Lower lobe of right lung (tissue), 2 donors: ENCODE measurements around the gene BCL11A. TPM values are rescaled to one million over a fixed set of nuclear protein-coding genes. Genes with fewer than 3 reads are reported as not detected.

Source experiments
- ATAC-seq, 2 donors: fragments of 200-7000 bp; cut with Tn5 transposase; one replicate each; pipeline ENCODE4 v1.9.1; 2020 to 2022; ENCODE audit warnings: mild to moderate bottlenecking in 2 of 2, moderate library complexity in 2 of 2
- DNase-seq: peaks from one replicate; pipeline ENCODE4 v3.0.0-alpha.2; 2020
- H3K27ac ChIP-seq: fragments of 200-600 bp; one replicate; pipeline ENCODE4 v1.8.0; 2022
- H3K27me3 ChIP-seq: fragments of 200-600 bp; one replicate; pipeline ENCODE4 v1.8.0; 2022; ENCODE audit warnings: low read depth
- H3K36me3 ChIP-seq: fragments of 200-600 bp; one replicate; pipeline ENCODE4 v1.8.0; 2022; ENCODE audit warnings: mild to moderate bottlenecking
- H3K4me1 ChIP-seq: fragments of 200-600 bp; one replicate; pipeline ENCODE4 v1.8.0; 2022
- H3K4me3 ChIP-seq: fragments of 200-600 bp; one replicate; pipeline ENCODE4 v1.8.0; 2022; ENCODE audit warnings: mild to moderate bottlenecking
- H3K9me3 ChIP-seq: fragments of 200-600 bp; one replicate; pipeline ENCODE4 v1.8.0; 2022
- intact Hi-C: fragments of 100-400 bp; cut with DNase I; formaldehyde crosslinking; loops from one replicate; pipeline ENCODE4 v1.11.0; 2022
- total RNA-seq: library from RNA; stranded (reverse); fragmentation: NEBNext Ultra II Directional; extraction: Animal tissue kit (Norgen Biotek cat#: 25700); gene quantifications from one replicate; pipeline ENCODE4 v1.2.1, GENCODE V29; 2021
- TF ChIP-seq, protein P1 (sequence below): fragments of 200-600 bp; IDR thresholded peaks from one replicate; pipeline ENCODE4 v1.8.0; 2022; ENCODE audit warnings: antibody characterized with exemption, mild to moderate bottlenecking
- donor health status: DM: no; HTN: yes; CAD: no; lungs with severe emphysema.

Gene BCL11A
- total RNA-seq, 1 donor from 2014 or later, result 9.7 TPM

- no peaks in the 10 kb centered on the region for H3K4me1 ChIP-seq
- no peak overlapping the region for H3K4me3 ChIP-seq
- intact Hi-C loops, result no loop called here
- no peaks in the 10 kb centered on the region for H3K9me3 ChIP-seq
- TF ChIP-seq, protein P1, sequence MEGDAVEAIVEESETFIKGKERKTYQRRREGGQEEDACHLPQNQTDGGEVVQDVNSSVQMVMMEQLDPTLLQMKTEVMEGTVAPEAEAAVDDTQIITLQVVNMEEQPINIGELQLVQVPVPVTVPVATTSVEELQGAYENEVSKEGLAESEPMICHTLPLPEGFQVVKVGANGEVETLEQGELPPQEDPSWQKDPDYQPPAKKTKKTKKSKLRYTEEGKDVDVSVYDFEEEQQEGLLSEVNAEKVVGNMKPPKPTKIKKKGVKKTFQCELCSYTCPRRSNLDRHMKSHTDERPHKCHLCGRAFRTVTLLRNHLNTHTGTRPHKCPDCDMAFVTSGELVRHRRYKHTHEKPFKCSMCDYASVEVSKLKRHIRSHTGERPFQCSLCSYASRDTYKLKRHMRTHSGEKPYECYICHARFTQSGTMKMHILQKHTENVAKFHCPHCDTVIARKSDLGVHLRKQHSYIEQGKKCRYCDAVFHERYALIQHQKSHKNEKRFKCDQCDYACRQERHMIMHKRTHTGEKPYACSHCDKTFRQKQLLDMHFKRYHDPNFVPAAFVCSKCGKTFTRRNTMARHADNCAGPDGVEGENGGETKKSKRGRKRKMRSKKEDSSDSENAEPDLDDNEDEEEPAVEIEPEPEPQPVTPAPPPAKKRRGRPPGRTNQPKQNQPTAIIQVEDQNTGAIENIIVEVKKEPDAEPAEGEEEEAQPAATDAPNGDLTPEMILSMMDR, result no peak
- no peak for DNase-seq
- H3K36me3 ChIP-seq, result no peaks in the 10 kb centered on the region
- ATAC-seq, result peak; percentile 43 to 48
- H3K27me3 ChIP-seq, result no peaks in the 10 kb centered on the region
- H3K27ac ChIP-seq, result no peak overlapping the region
Measured at GRCh38 chr2:60469536-60470317, 83.7 kb downstream of the BCL11A start.

DNA sequence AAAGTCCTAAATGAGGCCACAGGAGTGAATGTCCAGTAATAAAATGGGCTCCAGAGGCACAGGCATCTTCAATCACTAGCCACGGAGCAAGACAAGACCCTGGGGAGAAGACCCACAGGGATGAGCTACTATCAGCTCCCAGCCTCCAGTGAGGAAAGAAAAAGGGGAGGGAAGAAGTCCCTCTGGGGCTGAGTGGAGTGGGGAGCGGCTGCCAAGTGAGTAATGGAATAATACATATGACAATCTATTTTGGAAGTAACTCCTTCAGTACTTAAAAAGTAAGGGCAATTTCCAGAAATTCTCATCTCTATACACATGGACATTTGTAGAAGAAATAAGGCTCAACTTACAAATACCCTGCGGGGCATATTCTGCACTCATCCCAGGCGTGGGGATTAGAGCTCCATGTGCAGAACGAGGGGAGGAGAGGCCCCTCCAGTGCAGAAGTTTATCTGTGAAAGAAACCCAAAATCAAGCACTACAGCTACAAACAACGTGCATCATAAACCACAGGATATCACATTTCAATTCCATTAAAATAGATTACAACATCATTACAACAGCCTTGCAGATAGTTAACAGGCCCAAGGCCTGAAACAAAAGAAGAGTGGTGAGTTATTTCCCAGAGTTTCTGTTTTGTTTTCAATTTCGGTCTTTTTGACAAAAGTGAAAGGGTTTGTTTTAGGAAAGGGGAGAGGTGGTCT is 84.9 kb downstream of the BCL11A start:
- intact Hi-C loops, result no loop called here
- no peak for DNase-seq

DNA sequence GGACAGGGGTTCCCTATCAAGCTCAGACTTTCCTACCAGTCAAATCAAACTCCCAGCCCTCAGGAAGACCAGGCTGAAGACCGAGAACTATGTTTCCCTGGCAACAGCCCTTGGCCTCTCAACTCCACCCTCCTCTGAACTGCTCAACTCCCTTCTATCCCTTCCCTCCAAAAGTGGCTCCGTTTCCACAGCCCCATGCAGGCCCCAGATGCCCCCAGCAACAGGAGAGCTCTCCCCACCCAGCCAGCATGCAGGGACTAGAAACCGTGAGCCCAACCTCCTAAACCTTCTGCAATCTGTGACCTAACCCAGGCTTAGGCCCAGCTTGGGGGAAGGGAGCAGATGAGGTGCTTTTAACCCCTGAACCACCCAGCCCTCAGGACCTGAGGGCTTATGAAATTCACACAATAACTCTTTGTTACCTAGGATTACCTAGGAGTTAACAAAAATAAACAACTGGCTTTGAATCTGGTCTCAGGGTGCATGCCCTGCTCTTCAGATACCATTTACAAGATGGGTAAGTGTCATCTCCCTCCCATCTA is 87.2 kb downstream of the BCL11A start:
- Histone ChIP-seq H3K27ac (no peak overlapping the region), H3K9me3 (no peaks in the 10 kb centered on the region), H3K36me3 (no peaks in the 10 kb centered on the region), H3K27me3 (no peaks in the 10 kb centered on the region), H3K4me1 (no peaks in the 10 kb centered on the region), H3K4me3 (no peak overlapping the region)
- intact Hi-C loops, result no loop called here
- TF ChIP-seq, protein P1, result no peak
- ATAC-seq (no peak), DNase-seq (no peak)

More for the DNA sequence above, 84.9 kb downstream of the BCL11A start:
- TF ChIP-seq, protein P1, result no peak
- Histone ChIP-seq H3K27ac (no peak overlapping the region), H3K9me3 (no peaks in the 10 kb centered on the region), H3K27me3 (no peaks in the 10 kb centered on the region), H3K4me1 (no peaks in the 10 kb centered on the region), H3K36me3 (no peaks in the 10 kb centered on the region), H3K4me3 (no peak overlapping the region)
- ATAC-seq, result no peak

DNA sequence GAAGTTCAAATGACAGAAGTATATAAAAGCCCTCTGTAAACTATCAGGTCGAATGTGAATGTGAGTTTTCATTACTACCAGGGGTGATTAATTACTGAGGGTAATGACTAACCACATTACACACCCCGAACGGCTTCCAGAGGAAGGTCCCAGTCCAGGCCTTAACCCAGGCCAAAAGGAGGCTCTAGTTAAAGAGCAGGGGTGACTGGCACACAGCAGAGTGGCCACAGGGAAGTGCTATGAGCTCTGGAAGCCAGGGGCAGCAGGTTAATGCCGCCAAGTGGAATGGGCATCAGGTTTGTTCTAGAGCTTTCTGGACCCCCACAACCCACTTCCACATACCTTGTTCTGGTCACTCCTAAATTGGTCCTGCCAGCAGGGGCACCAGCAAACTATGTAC is 87.7 kb downstream of the BCL11A start:
- intact Hi-C loops, result no loop called here
- Histone ChIP-seq H3K27ac (no peak overlapping the region), H3K4me1 (no peaks in the 10 kb centered on the region), H3K4me3 (no peak overlapping the region), H3K27me3 (no peaks in the 10 kb centered on the region), H3K9me3 (no peaks in the 10 kb centered on the region), H3K36me3 (no peaks in the 10 kb centered on the region)
- no peak for ATAC-seq
- DNase-seq, result no peak
- TF ChIP-seq, protein P1, result no peak

GRCh38 chr2:60463249-60463648 is 90.2 kb downstream of the BCL11A start:
- Histone ChIP-seq H3K36me3 (no peaks in the 10 kb centered on the region), H3K27ac (no peak overlapping the region), H3K4me3 (no peak overlapping the region), H3K4me1 (no peaks in the 10 kb centered on the region), H3K27me3 (no peaks in the 10 kb centered on the region), H3K9me3 (no peaks in the 10 kb centered on the region)
- intact Hi-C loops, result no loop called here
- TF ChIP-seq, protein P1, result no peak
- DNase-seq (no peak), ATAC-seq (no peak)
